HG03520 (cell line): ENCODE measurements around the gene MIGA2.
A peak's percentile ranks its signal among the peaks of the same experiment; 100 is the strongest.
"Not testable (repeated sequence)": the region's sequence is repeated elsewhere in the genome, so short reads cannot be mapped to it uniquely, and the experiment has no call there.

Experiments used
- ATAC-seq: cut with Tn5 transposase; IDR thresholded peaks from one replicate; pipeline ENCODE4 v1.9.1; 2021; ENCODE audit warnings: mild to moderate bottlenecking, moderate library complexity; ENCODE audit not compliant: unreplicated experiment

Gene MIGA2, protein sequence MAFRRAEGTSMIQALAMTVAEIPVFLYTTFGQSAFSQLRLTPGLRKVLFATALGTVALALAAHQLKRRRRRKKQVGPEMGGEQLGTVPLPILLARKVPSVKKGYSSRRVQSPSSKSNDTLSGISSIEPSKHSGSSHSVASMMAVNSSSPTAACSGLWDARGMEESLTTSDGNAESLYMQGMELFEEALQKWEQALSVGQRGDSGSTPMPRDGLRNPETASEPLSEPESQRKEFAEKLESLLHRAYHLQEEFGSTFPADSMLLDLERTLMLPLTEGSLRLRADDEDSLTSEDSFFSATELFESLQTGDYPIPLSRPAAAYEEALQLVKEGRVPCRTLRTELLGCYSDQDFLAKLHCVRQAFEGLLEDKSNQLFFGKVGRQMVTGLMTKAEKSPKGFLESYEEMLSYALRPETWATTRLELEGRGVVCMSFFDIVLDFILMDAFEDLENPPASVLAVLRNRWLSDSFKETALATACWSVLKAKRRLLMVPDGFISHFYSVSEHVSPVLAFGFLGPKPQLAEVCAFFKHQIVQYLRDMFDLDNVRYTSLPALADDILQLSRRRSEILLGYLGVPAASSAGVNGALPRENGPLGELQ

DNA sequence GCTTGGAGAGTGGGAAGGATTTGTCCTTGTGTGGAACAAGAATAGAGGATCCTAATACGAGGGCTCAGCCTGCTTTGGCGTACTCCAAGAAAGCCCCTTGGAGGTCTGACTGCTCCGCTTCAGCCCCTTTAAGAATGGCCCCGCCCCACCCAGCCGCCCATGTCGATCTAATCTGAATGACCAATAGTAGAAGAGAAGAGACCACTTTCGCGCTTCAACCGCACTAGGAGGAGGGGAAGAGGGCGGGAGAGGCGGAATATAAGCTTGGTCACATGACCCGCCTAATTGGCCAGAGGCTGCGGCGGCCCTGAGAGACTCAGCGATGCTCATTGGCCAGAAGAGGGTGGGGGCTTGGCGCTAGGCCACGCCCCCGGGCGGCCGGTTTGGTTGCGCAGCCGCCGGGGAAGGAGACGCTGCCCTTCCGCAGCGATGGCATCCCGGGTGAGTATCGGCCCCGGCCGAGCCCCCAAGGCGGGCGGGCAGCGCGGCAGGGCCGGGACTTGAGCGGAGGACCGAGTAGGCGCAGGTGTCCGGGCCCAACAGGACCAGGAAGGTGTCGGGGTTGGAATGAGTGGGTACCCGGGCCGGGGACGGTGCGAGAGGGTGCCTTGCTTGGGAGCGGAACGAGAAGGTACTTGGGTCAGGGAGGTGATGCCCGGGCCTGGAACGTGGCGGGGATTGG lies at the start of gene MIGA2:
MIGA2 (plus strand) TSS at position 386 of the 682 bp plus-strand sequence. CDS start 3,969 bp downstream, outside the sequence.
- ATAC-seq: peak; percentile 95

DNA sequence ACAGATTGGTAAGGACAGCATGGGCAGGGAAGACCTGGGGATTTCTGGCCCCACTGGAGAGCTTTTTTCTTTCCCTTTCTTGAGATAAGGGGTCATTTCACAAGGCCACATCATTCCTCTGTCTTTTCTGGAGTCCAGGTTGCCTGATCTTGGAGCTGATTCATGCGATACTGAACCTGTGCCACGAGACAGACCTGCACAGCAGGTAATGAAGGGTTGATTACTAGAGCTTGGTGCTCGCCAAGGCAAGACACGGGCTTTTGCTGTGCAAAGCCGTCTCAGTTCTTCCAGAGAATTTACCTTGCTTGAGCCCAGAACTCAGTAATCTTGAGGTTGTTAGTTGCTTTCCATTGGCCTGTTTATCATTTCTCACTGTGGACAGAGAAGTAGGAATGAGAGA lies 49.8 kb upstream of the MIGA2 start:
- ATAC-seq: no peak

DNA sequence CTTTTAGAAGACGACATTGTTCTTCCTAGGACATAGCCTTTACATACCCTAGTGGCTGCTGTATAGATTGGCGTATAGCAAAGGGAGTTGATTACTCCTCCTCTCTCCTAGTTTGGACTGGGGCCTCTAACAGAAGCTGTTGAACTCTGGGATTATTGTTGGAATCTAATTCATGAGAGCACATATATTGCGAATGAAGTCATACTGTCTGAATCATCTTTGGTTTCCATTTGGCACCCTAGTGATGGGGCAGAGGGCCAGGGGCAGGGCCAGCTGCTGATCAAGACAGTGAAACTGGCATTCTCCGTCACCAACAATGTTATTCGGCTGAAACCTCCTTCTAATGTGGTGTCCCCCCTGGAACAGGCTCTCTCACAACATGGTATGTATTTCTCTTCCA lies 48.6 kb upstream of the MIGA2 start:
- no peak for ATAC-seq

DNA sequence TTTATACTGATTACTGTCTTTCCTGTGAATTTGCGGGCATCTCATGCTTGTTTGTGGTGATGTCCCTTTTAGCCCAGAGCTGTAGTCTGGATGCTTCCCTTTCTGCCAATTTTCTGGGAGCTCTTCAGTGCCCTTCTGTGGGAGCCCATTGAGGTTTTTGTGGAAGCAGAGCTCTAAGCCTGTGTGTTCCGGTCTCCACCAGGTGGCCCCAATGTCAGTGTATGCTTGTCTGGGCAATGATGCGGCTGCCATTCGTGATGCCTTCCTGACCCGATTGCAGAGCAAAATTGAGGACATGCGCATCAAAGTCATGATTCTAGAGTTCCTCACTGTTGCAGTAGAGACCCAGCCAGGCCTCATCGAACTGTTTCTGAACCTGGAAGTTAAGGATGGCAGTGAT lies 43.4 kb upstream of the MIGA2 start:
- ATAC-seq: no peak

DNA sequence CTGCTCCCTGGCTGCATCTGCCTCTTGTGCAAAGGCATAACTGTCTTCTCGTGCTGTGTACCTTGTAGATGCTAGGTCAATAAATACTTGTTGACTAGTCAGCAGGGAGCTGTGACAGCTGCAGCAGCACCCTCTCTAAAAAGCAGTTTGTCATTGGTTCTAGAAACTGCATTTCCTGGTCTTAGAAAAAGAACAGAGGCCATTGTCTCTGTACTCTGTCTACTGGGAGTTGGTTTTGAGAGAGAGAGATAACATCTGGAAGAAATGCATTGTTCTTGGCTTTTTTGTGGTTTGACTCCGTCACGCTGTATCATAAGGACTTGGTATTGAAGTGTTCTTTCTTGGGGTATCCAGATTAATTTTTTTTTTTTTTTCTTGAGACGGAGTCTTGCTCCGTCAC lies 40.6 kb upstream of the MIGA2 start:
- ATAC-seq: no peak

DNA sequence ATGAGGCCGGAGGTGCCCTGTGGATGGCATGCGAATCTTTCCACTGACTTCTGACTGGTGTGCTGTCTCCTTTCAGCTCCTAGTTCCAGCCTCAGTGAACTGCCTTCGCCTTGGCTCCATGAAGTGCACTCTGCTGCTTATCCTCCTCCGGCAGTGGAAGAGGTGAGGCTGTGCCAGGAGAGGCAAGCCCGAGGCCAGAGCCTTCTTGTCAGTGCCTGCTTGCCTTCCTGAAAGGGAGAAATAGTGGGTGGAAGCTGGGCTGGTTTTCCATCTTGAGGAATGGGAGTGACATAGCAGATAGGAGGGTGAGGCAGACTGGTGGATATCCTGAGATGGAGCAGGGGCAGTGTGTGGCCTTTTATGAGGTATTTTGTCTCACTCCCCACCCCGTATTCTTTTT lies 38.0 kb upstream of the MIGA2 start:
- no peak for ATAC-seq

DNA sequence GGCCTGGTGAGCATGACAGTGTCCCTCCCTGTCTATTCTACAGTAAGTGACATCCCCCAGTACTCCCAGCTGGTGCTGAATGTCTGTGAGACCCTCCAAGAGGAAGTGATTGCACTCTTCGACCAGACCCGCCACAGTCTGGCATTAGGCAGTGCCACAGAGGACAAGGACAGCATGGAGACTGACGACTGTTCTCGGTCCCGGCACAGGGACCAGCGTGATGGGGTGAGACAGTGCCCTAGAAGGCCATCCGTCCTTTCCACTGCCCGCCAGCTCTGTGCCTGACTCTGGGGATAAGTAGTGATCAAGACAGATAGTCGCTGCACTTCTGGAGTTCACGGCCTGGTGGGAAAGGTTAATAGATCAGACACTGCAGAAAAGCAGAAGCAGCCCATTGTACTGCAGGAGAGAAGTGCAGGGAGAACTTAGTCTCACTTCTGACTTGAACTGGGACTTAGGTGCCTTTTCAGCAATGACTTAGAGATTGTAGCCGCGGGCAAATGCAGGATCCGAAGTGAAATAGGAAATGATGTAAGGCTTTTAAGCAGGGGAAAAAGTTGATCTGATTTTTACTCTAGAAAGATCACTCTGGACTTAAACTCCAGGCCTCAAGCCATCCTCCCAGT lies 36.7 kb upstream of the MIGA2 start:
- ATAC-seq: no peak

DNA sequence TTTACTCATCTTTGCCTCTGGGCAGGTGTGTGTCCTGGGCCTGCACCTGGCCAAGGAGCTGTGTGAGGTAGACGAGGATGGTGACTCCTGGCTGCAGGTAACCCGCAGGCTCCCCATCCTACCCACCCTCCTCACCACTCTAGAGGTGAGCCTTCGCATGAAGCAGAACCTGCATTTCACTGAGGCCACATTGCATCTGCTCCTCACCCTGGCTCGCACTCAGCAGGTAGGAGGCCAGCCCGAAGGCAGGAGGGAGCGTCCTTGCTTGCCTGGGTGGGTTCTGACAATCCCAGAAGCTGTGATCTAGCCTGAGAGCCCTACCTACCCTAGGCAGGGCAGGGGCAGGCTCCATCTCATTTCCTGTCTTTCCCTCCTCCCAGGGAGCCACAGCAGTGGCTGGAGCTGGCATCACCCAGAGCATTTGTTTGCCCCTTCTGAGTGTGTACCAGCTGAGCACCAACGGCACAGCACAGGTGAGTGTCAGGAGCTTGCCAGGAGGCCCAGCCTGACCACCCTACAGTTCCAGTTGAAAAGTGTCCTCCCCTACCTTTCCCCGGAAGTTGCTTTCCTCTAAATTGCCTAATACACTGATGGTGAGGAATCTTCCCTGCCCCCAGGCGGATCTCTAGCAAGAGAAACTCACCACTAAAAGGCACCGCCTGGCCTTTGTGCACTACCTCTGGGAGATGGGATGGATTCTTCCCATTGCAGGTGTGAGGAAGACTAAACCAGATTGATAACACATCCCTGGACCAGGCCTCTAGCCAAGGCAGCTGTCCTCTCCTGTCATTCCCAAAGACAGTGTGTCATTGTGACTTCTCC lies 34.7 kb upstream of the MIGA2 start:
- ATAC-seq: no peak

DNA sequence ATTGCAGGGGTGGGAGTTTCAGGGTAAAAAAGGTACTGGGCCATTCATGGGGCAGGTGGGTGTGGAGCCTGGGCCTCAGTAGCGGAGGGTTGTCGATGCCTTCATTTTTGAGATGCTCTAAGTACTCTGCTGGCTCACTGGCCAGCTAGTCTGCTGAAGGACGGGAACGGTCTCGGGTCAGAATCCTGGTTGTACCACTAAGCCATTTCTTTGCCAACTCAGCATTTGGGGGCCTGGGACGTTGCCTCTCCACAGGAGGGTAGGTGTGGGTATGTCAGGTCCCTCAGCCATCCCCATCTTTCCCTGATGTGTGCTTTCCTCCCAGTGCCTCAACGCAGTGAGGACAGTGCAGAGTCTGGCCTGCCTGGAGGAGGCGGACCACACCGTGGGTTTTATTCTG lies 33.4 kb upstream of the MIGA2 start:
- ATAC-seq: no peak

DNA sequence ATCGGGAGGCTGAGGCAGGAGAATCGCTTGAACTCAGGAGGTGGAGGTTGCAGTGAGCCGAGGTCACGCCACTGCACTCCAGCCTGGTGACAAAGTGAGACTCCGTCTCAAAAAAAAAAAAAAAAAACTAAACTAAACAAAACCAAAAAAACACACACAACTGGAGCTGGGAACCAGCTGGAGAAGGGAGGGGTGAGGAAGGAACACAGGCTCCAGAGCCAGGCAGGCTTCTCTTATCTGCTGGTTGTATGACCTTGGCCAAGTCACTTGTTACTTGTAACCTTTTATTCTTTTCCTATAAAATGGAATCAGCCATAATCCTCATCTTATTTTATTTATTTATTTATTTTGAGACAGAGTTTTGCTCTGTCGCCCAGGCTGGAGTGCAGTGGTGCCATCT lies 32.3 kb upstream of the MIGA2 start:
- ATAC-seq: not testable (repeated sequence)

DNA sequence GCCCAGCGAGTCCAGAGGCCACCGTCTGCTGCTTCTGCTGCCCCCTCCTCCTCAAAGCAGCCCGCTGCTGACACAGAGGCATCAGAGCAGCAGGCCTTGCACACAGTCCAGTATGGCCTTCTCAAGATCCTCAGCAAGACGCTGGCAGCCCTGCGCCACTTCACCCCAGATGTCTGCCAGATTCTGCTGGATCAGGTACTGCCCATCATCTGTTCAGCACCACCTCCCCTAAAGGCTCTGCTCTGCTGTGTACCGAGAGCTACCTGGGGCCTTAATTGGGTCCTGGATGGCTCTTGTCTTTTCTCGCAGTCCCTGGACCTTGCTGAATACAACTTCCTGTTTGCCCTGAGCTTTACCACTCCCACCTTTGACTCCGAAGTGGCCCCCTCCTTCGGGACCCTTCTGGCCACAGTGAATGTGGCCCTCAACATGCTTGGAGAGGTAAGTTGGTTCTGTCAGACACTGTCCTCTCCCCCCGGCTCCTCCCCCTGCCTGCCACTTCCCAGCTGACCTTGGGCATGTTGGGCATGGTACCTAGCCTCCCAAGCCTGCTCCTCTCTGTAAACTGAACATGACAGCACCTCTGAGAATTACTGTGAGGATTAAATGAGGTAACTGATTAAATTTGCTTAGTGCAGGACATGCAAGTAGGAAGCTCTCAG lies 31.0 kb upstream of the MIGA2 start:
- ATAC-seq: no peak

DNA sequence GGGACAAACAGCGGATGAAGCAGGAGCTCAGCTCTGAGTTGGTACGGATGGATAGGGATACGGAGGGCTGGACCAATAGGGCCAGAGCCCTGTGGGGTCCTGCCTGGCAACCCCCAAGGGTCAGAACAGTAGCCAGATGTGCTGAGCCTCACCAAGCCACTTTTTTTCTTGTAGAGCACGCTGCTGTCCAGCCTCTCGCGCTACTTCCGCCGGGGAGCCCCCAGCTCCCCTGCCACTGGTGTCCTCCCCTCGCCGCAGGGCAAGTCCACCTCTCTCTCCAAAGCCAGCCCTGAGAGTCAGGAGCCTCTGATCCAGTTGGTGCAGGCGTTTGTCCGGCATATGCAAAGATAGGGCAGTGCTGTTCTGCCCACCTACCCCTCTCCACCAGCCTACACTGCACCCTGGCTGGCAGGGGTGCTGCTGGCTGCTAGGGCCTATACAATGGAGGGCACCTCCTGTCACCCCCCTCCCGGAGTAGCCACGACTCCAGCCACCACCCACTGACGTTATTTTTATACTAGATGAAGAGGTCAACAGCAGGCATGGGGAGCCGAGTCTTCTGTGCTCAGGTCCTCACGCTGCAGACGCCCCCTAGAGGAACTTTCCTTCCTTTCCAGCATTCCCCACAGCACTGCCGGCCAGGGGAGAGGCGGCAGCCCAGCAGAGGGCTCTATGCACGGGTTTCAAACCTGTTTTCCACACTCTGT lies 29.9 kb upstream of the MIGA2 start:
- no peak for ATAC-seq

DNA sequence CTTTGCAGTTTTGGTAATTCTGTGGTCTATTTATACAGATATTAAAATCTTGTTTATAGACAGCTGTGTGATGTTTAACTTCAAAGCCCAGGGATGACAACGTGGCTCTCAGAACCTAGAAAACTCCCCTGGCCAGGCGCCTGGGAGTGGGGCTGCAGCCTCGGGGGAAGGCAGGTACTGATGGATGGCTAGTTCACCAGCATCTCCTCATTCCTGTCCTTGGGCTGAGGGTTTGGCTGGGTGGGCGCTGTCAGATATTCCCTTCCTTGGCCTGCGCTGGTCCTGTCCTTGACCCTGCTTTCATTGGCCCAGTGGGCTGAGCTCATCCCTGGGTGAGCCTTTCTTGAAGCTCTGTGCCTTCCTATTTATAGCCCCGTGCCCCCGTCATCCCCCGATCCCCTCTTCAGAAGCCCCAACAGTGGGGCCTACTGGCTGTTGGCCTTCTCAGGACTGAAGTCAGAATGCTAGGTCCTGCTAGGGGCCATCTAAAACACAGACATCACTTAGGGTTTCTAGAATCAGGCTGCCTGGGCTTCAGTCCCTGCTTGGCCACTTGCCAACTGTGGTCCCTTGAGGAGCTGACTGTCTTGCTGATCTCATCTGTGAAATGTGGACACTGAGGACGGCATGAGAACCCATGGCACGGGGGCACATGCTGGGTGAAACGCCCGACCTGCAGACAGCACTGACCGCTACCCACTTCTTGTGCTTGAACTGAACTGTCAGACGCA lies 29.2 kb upstream of the MIGA2 start:
- no peak for ATAC-seq

DNA sequence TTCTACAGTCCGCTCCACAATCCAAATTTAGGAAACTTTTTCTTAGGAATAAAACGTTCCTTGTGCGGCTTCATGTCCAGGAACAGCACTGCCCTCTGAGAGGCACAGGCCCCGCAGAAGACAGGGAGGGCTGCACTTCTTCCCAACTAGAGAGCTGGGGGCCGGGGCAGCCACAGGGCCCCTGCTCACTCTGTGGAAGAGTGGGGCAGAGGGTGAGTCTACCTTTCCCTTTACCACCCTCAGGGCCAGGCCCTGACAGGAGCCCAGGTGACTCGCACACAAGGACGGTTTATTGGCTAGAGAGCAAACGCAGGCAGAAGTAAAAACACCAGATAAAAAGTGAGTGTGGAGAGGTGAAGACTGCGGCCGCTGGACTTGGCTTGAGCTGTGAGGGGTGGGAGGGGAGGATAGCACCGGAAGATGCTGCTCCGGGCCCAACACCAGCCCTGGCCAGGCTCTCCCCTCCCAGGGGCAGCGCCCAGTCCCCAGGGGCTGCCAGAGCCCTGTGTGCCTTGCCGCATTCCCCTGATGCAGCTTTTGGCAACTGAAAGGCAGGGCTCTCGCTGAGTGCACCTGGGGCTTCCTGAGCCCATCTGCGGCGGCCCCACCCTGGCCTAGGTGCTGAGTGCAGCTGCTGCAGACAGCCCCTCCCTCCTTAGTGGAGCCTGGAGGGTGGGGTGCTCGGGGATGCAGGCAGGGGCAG lies 28.5 kb upstream of the MIGA2 start:
- ATAC-seq: no peak

DNA sequence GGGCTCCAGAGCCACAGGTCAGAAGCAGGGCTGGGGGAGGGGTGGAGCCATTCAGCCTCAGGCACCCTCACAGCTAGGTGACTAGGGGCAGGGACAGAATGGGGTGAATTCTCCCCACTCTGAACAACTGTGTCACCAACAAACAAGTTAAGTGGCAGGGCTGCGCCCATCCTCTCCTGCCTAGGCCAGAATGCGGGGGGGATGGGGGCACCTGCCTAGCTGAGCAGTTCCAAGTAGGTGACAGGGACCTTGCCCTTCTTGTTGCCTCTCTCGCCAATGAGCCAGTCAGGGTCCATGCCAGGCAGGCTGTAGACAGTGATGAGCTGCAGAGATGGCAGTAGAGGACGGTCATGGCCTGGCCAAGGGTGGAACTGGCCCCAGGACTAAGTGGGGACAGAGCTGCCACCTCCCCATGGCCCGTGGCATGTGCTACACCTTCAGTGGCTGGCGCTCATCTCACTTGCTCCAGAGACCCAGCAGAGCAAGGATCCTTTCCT lies 27.9 kb upstream of the MIGA2 start:
- no peak for ATAC-seq

DNA sequence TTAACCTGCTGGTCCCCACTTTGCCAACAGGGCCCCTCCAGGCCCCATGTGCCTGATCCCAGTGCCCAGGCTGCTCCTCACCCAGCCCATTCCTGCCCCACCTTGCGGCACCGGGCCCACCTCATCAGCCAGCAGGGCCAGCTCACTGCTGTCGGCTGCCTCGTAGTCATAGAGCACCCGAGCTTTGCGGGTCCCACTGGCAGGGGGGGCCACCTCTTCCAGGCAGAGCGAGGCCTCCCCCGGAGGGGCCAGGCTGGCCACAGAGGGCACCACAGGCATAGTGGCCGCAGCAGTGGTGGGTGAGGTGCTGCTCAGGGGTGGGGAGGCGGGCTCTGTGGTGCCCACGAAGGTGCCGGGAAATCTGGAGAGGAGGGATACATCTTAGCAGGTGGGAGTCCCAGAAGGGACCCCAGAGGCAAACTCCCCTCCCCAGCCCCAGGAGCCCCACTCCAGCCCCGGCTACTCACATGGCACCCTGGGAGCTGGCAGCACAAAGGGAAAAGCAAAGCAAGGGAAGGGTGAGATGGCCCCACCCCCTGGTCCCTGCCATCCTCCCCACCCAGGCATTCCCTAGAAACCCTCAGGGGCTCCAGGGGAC lies 27.3 kb upstream of the MIGA2 start:
- no peak for ATAC-seq

DNA sequence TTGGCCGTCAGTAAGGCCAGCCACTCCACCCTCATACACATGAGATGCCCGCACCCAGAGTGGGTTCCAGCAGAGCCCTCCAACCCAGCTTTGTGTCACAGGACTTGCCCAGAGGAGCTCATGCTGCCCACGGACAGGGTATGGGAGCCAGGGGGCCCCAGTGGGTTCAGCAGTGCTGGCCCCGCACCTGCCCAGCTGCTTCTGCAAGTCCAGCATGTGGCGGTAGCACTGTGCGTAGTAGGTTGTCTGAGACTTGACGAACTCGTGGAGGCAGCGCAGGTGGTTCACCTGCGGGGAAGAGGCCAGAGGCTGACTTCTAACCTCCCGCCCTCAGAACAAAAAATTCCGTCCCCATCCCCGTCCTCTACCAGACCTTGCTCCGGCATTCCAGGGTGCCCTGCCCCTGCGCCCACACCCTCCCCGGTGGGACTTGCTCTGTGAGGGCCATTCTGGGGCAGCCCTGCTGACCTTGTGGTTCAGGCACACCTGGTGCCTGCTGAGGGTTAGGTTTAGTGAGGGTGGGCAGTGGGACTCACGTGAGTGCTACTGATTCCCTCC lies 26.8 kb upstream of the MIGA2 start:
- ATAC-seq: no peak
